HUES48 (cell line): ENCODE results near the gene GYS1.

Source experiments
- H3K27ac ChIP-seq: one replicate; pipeline ENCODE4 v1.7.0; 2013; ENCODE audit warnings: low read depth, low read length, inconsistent platforms
- H3K27me3 ChIP-seq: 2 replicates; pipeline ENCODE4 v1.6.1; 2013; ENCODE audit warnings: mild to moderate bottlenecking, low read length; ENCODE audit not compliant: control insufficient read depth, insufficient read depth
- H3K36me3 ChIP-seq: 2 replicates; pipeline ENCODE4 v1.6.1; 2013; ENCODE audit warnings: low read length; ENCODE audit not compliant: control insufficient read depth, insufficient read depth
- H3K4me1 ChIP-seq: 2 replicates; pipeline ENCODE4 v1.6.1; 2013; ENCODE audit warnings: mild to moderate bottlenecking, low read length; ENCODE audit not compliant: control insufficient read depth, insufficient read depth
- H3K4me3 ChIP-seq: 2 replicates; pipeline ENCODE4 v1.5.1; 2013; ENCODE audit warnings: mild to moderate bottlenecking, low read depth, low read length
- H3K9ac ChIP-seq: 2 replicates; pipeline ENCODE4 v1.6.1; 2013; ENCODE audit warnings: mild to moderate bottlenecking, low read depth, low read length, moderate library complexity
- H3K9me3 ChIP-seq: 2 replicates; pipeline ENCODE4 v1.6.1; 2013; ENCODE audit warnings: low read length; ENCODE audit not compliant: control insufficient read depth, insufficient read depth

GYS1 gene

DNA sequence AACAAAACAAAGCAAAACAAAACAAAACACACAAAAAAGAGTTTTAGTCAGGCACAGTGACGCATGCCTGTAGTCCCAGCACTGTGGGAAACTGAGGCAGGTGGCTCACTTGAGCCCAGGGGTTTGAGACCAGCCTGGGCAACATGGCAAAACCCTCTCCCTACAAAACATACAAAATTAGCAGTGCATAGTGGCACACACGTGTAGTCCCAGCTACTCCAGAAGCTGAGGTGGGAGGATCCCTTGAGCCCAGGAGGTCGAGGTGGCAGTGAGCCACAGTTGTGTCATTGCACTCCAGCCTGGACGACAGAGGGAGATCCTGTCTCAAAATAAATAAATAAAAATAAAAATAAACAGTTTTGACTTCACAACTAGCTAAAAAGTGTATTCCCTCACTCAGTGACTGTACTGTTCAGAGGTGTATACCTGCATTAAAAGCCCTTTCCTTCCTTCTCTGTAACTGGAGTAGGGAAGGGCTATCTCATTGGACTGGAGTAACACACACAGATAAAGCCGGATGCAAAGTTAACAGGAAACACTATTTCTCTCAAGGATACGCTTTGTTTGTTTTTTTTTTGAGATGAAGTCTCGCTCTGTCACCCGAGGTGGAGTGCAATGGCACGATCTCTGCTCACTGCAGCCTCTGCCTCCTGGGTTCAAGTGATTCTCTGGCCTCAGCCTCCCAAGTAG lies 42.1 kb downstream of the GYS1 start:
- Histone ChIP-seq H3K9ac (no peak overlapping the region), H3K4me1 (peaks cover 8% of the 10 kb centered on the region), H3K36me3 (peaks cover 4% of the 10 kb centered on the region), H3K9me3 (no peaks in the 10 kb centered on the region; the same call in 1 of the 2 replicates), H3K4me3 (no peak overlapping the region), H3K27ac (no peak overlapping the region), H3K27me3 (no peaks in the 10 kb centered on the region)

DNA sequence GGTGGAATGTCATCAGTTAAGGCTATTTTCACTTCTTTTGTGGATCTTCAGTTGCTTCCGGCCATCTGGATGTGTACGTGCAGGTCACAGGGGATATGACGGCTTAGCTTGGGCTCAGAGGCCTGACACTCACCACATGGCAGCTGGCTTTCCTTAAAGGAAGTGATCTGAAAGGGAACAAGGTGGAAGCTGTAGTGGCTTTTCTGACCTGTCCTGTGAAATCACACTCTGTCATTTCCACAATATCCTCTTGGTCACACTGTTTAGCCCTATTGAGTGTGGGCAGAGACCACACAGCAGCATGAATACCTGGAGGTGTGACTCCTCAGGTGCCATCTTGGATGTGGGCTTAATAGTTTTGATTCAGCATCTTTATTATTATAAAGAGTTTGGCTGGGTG lies 43.0 kb downstream of the GYS1 start:
- Histone ChIP-seq H3K27me3 (no peaks in the 10 kb centered on the region), H3K4me1 (peaks cover 2% of the 10 kb centered on the region; the same call in 1 of the 2 replicates), H3K36me3 (no peaks in the 10 kb centered on the region), H3K4me3 (no peak overlapping the region), H3K27ac (no peak overlapping the region), H3K9ac (no peak overlapping the region), H3K9me3 (no peaks in the 10 kb centered on the region; the same call in 1 of the 2 replicates)

DNA sequence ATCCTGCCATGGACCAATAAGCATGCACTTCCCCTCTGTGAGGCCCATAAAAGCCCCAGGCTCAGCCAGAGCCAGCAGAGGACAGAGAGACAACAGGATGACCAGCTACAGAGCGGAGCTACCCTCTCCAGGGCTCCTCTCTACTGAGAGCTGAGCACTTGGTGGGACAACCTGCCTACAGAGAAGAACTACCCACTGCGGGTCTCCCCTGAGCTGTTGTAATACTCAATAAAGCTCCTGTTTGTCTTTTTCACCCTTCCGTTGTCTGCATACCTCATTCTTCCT lies 45.9 kb downstream of the GYS1 start:
- Histone ChIP-seq H3K36me3 (no peaks in the 10 kb centered on the region), H3K9ac (no peak overlapping the region), H3K27me3 (no peaks in the 10 kb centered on the region), H3K4me1 (no peaks in the 10 kb centered on the region), H3K4me3 (no peak overlapping the region), H3K27ac (no peak overlapping the region), H3K9me3 (no peaks in the 10 kb centered on the region; the same call in 1 of the 2 replicates)

DNA sequence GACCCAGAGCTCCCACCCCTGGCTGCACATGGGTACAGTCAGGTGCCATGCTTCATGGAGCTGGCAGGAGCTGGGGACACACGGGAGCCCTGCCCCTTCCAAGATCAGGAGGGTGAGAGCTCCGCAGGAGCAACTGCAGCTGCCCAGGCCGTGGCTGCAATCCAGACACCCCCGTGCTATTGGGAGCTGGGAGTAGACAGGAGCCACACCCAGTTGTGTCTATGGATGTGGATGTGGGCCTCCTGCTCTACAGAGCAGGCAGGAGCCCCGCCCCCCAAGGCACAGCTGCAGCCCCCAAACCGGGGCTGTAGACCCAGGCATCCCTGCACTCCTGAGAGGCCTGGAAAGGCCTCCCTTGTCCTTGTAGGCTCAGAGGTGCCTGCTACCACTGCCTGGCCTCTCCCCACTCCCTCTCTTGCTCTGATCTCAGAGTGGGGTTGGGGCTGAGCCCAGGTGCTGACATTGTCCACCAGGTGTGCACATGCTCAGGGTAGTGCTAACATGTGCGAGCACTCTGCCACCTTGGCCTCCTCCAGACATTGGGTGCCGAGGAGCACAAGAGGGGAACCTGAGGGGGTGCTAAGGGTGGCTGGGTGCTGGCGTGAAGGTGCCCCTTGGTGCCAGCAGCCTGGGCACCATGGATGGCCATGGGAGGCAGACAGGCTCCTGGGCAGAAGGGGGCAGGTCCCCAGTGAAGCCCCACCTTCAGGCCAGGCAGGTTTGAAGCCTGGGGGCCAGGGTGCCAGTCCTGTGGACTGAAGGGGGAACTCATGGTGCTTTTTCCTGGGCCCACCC lies 46.4 kb downstream of the GYS1 start:
- Histone ChIP-seq H3K4me3 (no peak overlapping the region), H3K27ac (no peak overlapping the region), H3K9me3 (no peaks in the 10 kb centered on the region; the same call in 1 of the 2 replicates), H3K9ac (no peak overlapping the region), H3K4me1 (no peaks in the 10 kb centered on the region), H3K36me3 (no peaks in the 10 kb centered on the region), H3K27me3 (no peaks in the 10 kb centered on the region)

DNA sequence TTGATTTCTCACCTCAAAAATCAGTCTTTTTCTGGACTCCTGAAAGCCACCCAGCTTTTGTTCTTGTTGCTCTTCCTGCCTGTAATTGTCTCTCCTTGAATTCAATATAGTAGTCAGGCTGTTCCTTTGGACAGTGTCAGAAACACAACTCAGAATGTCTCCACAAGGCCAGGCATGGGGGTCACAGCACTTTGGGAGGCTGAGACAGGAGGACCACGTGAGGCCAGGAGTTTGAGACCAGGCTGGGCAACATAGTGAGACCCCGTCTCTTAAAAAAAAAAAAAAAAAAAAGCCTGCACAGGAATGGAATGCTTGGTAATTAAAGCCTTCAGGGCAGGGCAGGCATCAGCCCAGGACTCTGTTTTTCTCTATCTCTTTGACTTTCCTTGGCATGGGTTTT lies 47.3 kb downstream of the GYS1 start:
- Histone ChIP-seq H3K4me1 (no peaks in the 10 kb centered on the region), H3K4me3 (no peak overlapping the region), H3K27me3 (no peaks in the 10 kb centered on the region), H3K9me3 (no peaks in the 10 kb centered on the region; the same call in none of the 2 replicates), H3K9ac (no peak overlapping the region), H3K36me3 (no peaks in the 10 kb centered on the region; the same call in 1 of the 2 replicates), H3K27ac (no peak overlapping the region)

DNA sequence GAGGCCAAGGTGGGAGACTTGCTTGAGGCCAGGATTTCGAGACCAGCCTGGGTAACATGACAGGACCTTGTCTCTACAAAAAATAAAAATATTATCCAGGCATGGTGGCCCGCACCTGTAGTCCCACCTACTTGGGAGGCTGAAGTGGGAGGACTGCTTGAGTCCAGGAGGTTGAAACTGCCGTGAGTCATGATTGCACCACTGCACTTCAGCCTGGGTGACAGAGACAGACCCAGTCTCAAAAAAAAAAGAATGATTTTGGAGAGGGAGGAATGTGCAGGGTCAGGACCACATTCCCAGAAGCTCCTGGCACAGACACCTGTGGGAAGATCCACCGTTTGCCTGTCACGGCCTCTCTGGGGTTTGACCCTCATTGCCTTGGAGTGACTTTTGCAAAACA lies 47.7 kb downstream of the GYS1 start:
- Histone ChIP-seq H3K27ac (no peak overlapping the region), H3K27me3 (no peaks in the 10 kb centered on the region), H3K9ac (no peak overlapping the region), H3K9me3 (no peaks in the 10 kb centered on the region; the same call in none of the 2 replicates), H3K4me1 (no peaks in the 10 kb centered on the region), H3K36me3 (no peaks in the 10 kb centered on the region; the same call in 1 of the 2 replicates), H3K4me3 (no peak overlapping the region)

DNA sequence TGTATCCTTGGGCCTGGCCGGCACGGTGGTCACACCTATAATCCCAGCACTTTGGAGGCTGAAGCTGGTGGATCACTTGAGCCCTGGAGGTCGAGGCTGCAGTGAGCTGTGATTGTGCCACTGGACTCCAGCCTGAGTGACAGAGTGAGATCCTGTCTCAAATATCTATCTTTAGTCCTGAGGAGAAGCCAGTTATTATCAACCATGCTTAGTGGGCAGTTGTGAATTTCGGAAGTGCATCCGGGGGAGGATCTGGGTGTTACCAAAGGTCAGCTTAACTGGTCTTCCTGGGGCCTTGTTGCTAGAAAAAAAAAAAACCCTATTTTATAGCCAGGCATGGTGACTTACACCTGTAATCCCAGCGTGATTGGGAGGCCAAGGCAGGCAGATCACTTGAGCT lies 50.0 kb downstream of the GYS1 start:
- Histone ChIP-seq H3K9me3 (no peaks in the 10 kb centered on the region; the same call in none of the 2 replicates), H3K9ac (no peak overlapping the region), H3K36me3 (no peaks in the 10 kb centered on the region; the same call in 1 of the 2 replicates), H3K4me3 (no peak overlapping the region), H3K27me3 (no peaks in the 10 kb centered on the region), H3K27ac (no peak overlapping the region), H3K4me1 (no peaks in the 10 kb centered on the region)

DNA sequence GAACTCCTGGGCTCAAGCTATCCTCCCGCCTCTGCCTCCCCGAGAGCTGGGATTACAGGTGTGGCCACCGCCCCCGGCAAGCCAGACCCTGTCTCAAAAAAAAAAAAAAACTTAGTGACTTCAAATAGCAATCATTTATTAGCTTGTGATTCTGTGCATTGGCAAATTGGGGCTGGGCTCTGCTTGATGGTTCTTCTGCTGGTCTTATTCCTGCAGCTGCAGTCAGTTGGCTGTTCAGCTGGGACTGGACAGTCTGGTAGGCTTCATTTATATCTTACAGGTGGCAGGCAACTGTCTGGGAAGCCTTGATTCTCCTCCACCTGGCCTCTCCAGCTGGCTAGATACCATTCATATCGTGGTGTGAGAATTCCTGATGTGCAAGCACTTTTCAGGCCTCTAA lies 52.2 kb downstream of the GYS1 start:
- no peaks in the 10 kb centered on the region for H3K27me3 ChIP-seq
- H3K4me1 ChIP-seq, result no peaks in the 10 kb centered on the region
- H3K4me3 ChIP-seq, result no peak overlapping the region
- no peaks in the 10 kb centered on the region; the same call in 1 of the 2 replicates for H3K9me3 ChIP-seq
- no peak overlapping the region for H3K27ac ChIP-seq
- no peaks in the 10 kb centered on the region; the same call in 1 of the 2 replicates for H3K36me3 ChIP-seq
- H3K9ac ChIP-seq, result no peak overlapping the region

DNA sequence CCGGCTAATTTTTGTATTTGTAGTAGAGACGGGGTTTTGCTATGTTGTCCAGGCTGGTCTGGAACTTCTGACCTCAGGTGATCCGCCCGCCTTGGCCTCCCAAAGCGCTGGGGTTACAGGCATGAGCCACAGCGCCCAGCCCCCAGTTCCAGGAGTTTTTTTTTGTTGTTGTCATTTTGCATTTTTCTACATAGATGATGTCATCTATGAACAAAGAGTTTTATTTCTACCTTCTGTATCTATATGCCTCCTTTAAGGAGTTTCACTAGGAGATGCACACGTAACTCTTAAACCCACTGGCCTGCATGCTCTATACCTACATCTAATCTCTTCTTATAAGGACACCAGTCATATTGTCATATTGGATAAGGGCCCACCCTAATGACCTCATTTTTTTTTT lies 54.9 kb downstream of the GYS1 start:
- no peak overlapping the region for H3K27ac ChIP-seq

DNA sequence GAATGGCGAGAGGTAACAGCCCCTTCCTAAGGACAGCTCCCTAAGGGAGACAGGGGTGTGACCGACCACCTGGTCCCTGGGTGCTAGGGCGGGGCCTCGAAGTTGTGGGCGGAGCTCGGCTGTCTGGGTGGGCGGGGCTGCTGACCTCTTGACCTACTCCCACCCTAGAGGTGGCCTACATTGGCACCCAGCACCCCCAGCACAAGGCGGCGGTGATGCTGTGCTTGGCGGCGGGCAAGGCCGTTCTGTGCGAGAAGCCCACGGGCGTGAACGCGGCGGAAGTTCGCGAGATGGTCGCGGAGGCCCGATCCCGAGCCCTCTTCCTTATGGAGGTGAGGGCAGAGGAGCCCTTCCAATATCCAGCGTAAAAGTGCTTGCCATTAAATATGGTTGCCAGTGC lies 57.2 kb downstream of the GYS1 start:
- Histone ChIP-seq H3K27ac (no peak overlapping the region), H3K9ac (no peak overlapping the region), H3K27me3 (peaks cover 23% of the 10 kb centered on the region), H3K9me3 (no peaks in the 10 kb centered on the region; the same call in 1 of the 2 replicates), H3K4me3 (no peak overlapping the region), H3K36me3 (no peaks in the 10 kb centered on the region), H3K4me1 (0 out of 2 replicates have a peak, but pooled peaks cover 12% of the 10 kb centered on the region)

More for the DNA sequence above, 54.9 kb downstream of the GYS1 start:
- H3K4me1 ChIP-seq, result 0 out of 2 replicates have a peak, but pooled peaks cover 6% of the 10 kb centered on the region
- H3K27me3 ChIP-seq, result peaks cover 11% of the 10 kb centered on the region
- H3K9me3 ChIP-seq, result no peaks in the 10 kb centered on the region; the same call in 1 of the 2 replicates
- H3K36me3 ChIP-seq, result no peaks in the 10 kb centered on the region; the same call in 1 of the 2 replicates
- no peak overlapping the region for H3K9ac ChIP-seq
- no peak overlapping the region for H3K4me3 ChIP-seq

DNA sequence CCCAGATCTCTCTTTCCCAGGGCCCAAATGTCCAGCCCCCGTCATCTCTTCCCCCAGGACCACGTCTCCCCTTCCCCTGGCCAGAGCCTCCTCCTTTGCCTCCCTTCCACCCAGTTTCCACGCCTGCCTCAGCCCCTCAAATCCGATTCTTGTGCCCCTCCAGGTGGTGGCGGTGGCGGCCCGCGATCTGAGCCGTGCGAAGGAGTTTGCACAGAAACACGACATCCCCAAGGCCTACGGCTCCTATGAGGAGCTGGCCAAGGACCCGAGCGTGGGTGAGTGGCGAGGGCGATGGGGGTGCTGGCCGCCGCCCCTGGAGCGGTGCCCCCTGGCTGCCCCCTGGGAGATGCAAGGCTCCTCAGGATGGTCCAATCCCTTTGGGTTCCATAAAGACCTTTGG lies 58.3 kb downstream of the GYS1 start:
- Histone ChIP-seq H3K9me3 (no peaks in the 10 kb centered on the region), H3K36me3 (no peaks in the 10 kb centered on the region), H3K4me3 (no peak overlapping the region), H3K27ac (no peak overlapping the region), H3K27me3 (peaks cover 23% of the 10 kb centered on the region), H3K9ac (no peak overlapping the region), H3K4me1 (0 out of 2 replicates have a peak, but pooled peaks cover 12% of the 10 kb centered on the region)
